GM21390 (cell line): ENCODE measurements around the gene MAVS.

Experiments
- ATAC-seq: cut with Tn5 transposase; IDR thresholded peaks from one replicate; pipeline ENCODE4 v1.9.1; 2021; ENCODE audit not compliant: unreplicated experiment

MAVS gene

GRCh38 chr20:3846740-3847428, at the start of gene MAVS:
MAVS (plus strand) TSS chr20:3846834; CDS start chr20:3854625, 7,791 bp downstream.
- peak; percentile 90 for ATAC-seq

- no peak for ATAC-seq
Measured at GRCh38 chr20:3797226-3797545, 49.4 kb upstream of the MAVS start.

DNA sequence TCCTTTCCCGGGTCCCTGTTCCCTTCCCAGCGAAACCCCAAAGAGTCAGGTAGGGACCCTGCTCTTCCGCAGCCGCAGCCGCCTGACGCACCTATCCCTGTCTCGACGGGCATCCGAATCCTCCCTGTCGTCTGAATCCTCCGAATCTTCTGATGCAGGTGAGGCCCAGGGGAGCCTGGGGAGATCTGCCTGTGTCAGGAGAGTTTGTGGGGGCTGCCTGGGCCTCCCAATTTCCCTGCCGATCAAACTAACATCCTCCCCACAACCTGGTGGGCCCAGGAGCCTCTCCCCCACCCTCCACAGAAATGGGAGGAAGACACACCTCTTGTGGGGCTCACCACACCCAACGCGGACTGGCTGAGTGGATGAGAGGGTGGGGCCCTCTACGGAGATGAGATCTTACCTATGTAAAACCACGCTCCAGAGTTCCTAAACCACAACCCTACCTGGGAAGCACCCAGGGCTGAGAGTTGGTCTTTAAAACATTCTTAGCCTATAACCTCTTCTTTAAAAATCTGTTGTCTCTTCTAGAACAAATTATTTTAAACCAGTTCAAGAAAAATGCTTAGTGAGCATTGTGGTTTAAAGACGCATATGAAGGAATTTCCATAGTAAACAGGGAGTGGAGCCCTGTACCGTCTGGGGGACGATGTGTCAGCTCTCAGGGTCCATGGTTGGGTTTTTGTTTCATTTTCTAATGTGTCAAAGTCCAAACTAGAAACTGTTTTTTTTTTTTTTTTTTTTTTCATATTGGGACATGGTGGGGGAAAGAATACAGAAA, 48.9 kb upstream of the MAVS start:
- ATAC-seq: no peak

GRCh38 chr20:3798373-3798768, 48.3 kb upstream of the MAVS start:
- ATAC-seq: no peak

- ATAC-seq: no peak
Measured at GRCh38 chr20:3798908-3799248, 47.8 kb upstream of the MAVS start.

GRCh38 chr20:3800256-3800877, 46.3 kb upstream of the MAVS start:
- no peak for ATAC-seq

DNA sequence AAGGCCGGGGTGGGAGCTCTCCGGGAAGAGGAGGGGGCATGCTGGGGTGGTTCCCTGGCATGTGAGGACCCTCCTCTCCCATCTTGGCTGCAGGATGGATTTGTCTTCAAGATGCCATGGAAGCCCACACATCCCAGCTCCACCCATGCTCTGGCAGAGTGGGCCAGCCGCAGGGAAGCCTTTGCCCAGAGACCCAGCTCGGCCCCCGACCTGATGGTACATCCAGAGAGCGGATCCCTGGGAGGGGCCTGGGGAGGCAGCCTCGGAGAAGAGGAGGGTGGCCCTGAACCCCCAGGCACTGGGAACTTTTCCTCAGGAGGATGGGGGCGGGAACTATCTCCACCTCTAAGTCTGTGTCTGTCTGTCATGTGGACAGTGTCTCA, 45.8 kb upstream of the MAVS start:
- no peak for ATAC-seq

DNA sequence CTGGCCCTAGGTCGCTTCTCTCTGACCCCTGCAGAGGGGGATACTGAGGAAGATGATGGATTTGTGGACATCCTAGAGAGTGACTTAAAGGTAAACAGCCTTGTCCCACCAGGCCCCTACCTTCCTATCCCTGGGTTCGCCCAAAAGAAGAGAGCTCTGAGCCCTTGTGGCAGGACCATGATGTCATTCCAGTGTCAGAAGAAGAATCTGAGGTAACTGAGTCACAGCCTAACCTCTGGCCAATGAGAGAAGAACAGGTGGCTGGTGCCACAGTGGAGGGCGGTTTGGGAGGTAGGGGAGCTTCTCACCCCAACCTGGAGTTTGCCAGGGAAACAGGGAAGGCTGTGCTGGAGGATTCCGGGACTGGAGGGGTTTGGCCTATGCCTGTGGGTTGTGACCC, 45.3 kb upstream of the MAVS start:
- no peak for ATAC-seq

GRCh38 chr20:3801846-3802245, 44.8 kb upstream of the MAVS start:
- no peak for ATAC-seq

- no peak for ATAC-seq
Measured at GRCh38 chr20:3802524-3803239, 44.0 kb upstream of the MAVS start.

DNA sequence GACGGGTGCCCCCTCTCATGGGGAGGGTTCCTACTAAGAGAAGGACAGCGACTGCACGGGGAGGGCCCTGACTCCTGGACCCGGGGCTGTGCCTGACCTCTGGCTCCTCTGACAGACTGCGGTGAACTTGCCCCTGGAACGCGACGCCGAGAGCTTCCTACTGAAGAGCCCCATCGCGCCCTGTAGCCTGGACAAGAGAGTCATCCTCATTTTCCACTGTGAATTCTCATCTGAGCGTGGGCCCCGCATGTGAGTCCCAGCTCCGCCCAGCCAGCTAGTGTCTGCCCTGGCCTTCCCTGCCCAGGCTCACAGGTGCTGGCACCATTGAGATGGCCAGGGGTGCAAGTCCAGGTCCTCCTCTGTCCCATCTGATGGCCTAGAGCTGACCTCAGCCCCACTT, 43.3 kb upstream of the MAVS start:
- no peak for ATAC-seq

- ATAC-seq: no peak
Measured at GRCh38 chr20:3803854-3804253, 42.8 kb upstream of the MAVS start.

GRCh38 chr20:3804254-3804751, 42.3 kb upstream of the MAVS start:
- ATAC-seq: no peak

DNA sequence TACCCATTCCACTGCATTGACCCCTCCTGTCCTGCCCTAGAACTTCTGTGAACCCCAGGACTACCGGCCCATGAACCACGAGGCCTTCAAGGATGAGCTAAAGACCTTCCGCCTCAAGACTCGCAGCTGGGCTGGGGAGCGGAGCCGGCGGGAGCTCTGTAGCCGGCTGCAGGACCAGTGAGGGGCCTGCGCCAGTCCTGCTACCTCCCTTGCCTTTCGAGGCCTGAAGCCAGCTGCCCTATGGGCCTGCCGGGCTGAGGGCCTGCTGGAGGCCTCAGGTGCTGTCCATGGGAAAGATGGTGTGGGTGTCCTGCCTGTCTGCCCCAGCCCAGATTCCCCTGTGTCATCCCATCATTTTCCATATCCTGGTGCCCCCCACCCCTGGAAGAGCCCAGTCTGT, 41.9 kb upstream of the MAVS start:
- no peak for ATAC-seq

- ATAC-seq: no peak
Measured at GRCh38 chr20:3808544-3808943, 38.1 kb upstream of the MAVS start.

DNA sequence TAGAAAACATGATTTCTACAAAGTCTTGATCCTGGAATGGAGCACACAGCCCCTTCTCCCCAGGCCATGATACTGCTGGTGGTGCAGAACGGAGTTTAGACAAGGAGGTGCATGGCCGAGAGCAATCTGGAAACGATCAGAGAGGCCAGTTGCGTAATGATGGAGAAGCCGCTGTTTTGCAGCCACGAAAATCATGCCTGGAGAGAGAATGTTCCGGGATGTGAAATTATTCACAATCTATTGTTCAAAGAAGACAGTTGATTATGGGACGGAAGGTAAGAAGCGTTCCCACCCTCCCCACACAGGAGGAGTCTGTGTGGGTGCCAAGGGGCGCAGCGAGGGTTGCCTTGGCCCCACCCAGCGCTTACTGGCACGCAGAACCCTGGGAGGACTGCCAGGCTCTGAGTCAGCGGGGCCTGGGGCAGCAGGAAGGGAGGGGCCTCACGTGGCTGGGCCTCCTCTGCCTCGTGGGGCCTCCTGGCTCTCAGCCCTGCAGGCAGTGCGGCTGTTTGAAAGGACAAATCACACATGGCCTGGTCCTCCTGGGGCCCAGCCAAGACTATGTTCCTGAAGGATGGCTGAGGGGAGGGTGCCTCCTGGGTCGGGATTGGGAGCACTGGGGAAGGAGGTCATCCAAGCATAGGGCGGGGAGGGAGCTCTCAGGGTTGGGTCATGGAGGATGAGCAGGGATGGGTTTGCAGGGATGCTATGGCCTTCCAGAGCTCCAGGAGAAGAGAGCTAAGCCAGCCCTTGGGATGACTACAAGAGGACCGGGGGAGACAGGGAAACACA, 35.0 kb upstream of the MAVS start:
- ATAC-seq: peak; percentile 63

GRCh38 chr20:3812259-3812681, 34.4 kb upstream of the MAVS start:
- ATAC-seq: no peak

GRCh38 chr20:3812975-3813847, 33.4 kb upstream of the MAVS start:
- ATAC-seq: no peak

DNA sequence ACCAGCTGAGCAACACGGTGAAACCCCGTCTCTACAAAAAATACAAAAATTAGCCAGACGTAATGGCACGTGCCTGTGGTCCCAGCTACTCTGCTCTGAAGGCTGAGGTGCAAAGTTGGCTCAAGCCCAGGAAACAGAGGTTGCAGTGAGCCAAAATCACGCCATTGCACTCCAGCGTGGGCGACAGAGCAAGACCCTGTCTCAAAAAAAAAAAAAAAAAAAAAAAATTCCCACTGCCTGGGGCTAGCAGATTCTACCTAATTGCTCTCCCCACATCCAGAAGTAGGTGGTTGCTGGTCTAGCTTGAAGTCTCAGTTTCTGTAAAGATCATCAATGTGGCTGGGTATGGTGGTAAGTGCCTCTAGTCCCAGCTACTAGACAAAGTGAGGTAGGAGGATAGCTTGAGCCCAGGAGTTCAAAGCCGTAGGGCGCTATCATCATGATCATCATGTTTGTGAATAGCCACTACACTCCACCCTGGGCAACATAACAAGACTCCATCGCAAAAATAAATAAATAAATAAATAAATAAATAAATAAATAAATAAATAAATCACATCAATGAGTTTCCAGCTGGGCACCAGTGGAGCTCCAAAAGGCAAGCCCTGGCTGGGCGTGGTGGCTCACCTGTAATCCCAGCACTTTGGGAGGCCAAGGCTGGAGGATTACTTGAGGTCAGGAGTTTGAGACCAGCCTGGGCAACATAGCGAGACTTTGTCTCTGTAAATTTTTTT, 32.6 kb upstream of the MAVS start:
- no peak for ATAC-seq
